Measurements from ENCODE around the gene LRRTM4. TPM values are rescaled to one million over a fixed set of nuclear protein-coding genes. Genes with fewer than 3 reads are reported as not detected.

Gene LRRTM4
- total and polyA plus RNA-seq, 2 of the 13 experiments (the other 11 are each of a cell fraction or from before 2014, with no cell fraction given): 1.2 TPM

GRCh38 chr2:76861708-76862107 lies 660.5 kb downstream of the LRRTM4 start:
- no peak overlapping the region for H3K4me3 ChIP-seq (replicated peaks in 1 of 3; ENCODE audit: insufficient read depth in 1 of 3, low read depth in 2 of 3, low read length in 3 of 3)
- H3K4me1 ChIP-seq (ENCODE audit: insufficient read depth, low read length): no peaks in the 10 kb centered on the region
- no peaks in the 10 kb centered on the region for H3K36me3 ChIP-seq (replicated peaks in 1 of 2; ENCODE audit: control insufficient read depth in 1 of 2, insufficient read depth in 2 of 2, low read length in 2 of 2)
- ChIA-PET POLR2A (no interaction called here), CTCF (ENCODE audit: low intra/inter-chr PET ratio, low total read pairs) (no interaction called here)
- 4% methylated on average over 3 of the region's 3 CpGs for WGBS (ENCODE audit: low lambda C conversion rate)
- no peaks in the 10 kb centered on the region for H3K9me3 ChIP-seq (ENCODE audit: low read length)
- no TSS peak for BruUV-seq (replicated peaks)
- no peak for FAIRE-seq
- H4K20me1 ChIP-seq (ENCODE audit: insufficient read depth, low read length): no peaks in the 10 kb centered on the region
- H3K27ac ChIP-seq (ENCODE audit: extremely low read length, insufficient read depth, low read length): no peak overlapping the region
- no peak overlapping the region for H3K9ac ChIP-seq (ENCODE audit: insufficient read depth, low read depth, low read length)
- H3K27me3 ChIP-seq (ENCODE audit: control insufficient read depth in 1 of 2, insufficient read depth in 2 of 2, low read length in 2 of 2): no peaks in the 10 kb centered on the region
- no peak for TF ChIP-seq HCFC1 (IDR thresholded peaks at IDR 0.05; ENCODE audit: low read depth, low read length)
- no peak for TF ChIP-seq ZNF7 (CRISPR knock-in tag; IDR thresholded peaks at IDR 0.05)
- no peak for TF ChIP-seq KLF15 (CRISPR knock-in tag; IDR thresholded peaks at IDR 0.05; ENCODE audit: borderline replicate concordance)
- TF ChIP-seq ZNF781 (CRISPR knock-in tag; IDR thresholded peaks at IDR 0.05; ENCODE audit: borderline replicate concordance, not compliant biosample characterization): no peak
- no peak for TF ChIP-seq KLF6 (CRISPR knock-in tag; IDR thresholded peaks at IDR 0.05)
- TF ChIP-seq ZNF10 (CRISPR knock-in tag; IDR thresholded peaks at IDR 0.05; ENCODE audit: borderline replicate concordance, low read depth): no peak
- no peak for TF ChIP-seq MYC (CRISPR knock-in tag; IDR thresholded peaks at IDR 0.05; ENCODE audit: borderline replicate concordance)
- no peak for TF ChIP-seq ZNF644 (CRISPR knock-in tag; IDR thresholded peaks at IDR 0.05; ENCODE audit: low read depth)
- no peak for TF ChIP-seq ATM (IDR thresholded peaks at IDR 0.05; ENCODE audit: borderline replicate concordance)
- no peak for TF ChIP-seq ELF1 (CRISPR knock-in tag; IDR thresholded peaks at IDR 0.05)
- TF ChIP-seq ZNF564 (CRISPR knock-in tag; IDR thresholded peaks at IDR 0.05): no peak
- TF ChIP-seq, protein P1, sequence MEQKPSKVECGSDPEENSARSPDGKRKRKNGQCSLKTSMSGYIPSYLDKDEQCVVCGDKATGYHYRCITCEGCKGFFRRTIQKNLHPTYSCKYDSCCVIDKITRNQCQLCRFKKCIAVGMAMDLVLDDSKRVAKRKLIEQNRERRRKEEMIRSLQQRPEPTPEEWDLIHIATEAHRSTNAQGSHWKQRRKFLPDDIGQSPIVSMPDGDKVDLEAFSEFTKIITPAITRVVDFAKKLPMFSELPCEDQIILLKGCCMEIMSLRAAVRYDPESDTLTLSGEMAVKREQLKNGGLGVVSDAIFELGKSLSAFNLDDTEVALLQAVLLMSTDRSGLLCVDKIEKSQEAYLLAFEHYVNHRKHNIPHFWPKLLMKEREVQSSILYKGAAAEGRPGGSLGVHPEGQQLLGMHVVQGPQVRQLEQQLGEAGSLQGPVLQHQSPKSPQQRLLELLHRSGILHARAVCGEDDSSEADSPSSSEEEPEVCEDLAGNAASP (CRISPR knock-in tag; IDR thresholded peaks at IDR 0.05; ENCODE audit: borderline replicate concordance): no peak
- TF ChIP-seq ZNF749 (CRISPR knock-in tag; IDR thresholded peaks at IDR 0.05; ENCODE audit: borderline replicate concordance): no peak
- no peak for TF ChIP-seq ZBTB20 (CRISPR knock-in tag; IDR thresholded peaks at IDR 0.05; ENCODE audit: borderline replicate concordance, low read depth)
- TF ChIP-seq ARNTL (CRISPR knock-in tag; IDR thresholded peaks at IDR 0.05): no peak
- TF ChIP-seq FOXA1 (IDR thresholded peaks at IDR 0.05): no peak
- TF ChIP-seq FOXA1 (CRISPR knock-in tag; IDR thresholded peaks at IDR 0.05): no peak
- TF ChIP-seq ZNF652 (CRISPR knock-in tag; IDR thresholded peaks at IDR 0.05; ENCODE audit: borderline replicate concordance, low read depth): no peak
- TF ChIP-seq SOX5 (CRISPR knock-in tag; IDR thresholded peaks at IDR 0.05; ENCODE audit: borderline replicate concordance): no peak
- H3K4me2 ChIP-seq (ENCODE audit: low read depth, low read length): no peak overlapping the region
- ATAC-seq: no peak
- H3K79me2 ChIP-seq (ENCODE audit: insufficient read depth, low read length): no peaks in the 10 kb centered on the region
- in situ Hi-C loops (cut with HindIII; ENCODE audit: extremely low pct_ligation_motif_present, low pct_unique_long_range_greater_than_20kb) (no loop called here), intact Hi-C loops (cut with micrococcal nuclease; ENCODE audit: unreplicated experiment) (no loop called here)
- H2AFZ ChIP-seq (ENCODE audit: low read length): no peak overlapping the region
- no peak for DNase-seq (ENCODE audit: low spot score)
